ENCODE results near the gene ITGA5.

Gene ITGA5

DNA sequence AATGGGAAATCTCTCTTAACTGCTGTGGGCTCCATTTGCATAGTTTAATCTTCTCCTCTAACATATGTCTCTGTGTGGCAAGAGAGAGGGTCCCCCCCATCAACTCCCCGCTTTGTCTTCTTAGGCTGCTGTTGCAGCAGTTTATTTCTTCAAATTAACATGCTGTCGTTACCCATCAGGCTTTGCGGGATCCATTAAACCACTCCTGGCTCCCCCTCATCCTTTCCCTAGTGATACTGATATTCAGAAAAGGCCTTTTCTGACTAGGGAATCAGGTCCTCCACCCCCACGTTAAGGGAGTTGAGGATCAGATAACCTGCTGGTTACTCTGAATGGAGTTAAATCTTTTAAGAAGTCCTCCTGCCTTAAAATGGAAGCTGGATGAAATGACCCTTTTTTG is 70.0 kb downstream of the ITGA5 start:
- DNase-seq = no peak
